ENCODE measurements around the gene WFDC12.
A peak's percentile ranks its signal among the peaks of the same experiment; 100 is the strongest.
"Not testable (repeated sequence)": the region's sequence is repeated elsewhere in the genome, so short reads cannot be mapped to it uniquely, and the experiment has no call there.

The WFDC12 gene, protein sequence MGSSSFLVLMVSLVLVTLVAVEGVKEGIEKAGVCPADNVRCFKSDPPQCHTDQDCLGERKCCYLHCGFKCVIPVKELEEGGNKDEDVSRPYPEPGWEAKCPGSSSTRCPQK

DNA sequence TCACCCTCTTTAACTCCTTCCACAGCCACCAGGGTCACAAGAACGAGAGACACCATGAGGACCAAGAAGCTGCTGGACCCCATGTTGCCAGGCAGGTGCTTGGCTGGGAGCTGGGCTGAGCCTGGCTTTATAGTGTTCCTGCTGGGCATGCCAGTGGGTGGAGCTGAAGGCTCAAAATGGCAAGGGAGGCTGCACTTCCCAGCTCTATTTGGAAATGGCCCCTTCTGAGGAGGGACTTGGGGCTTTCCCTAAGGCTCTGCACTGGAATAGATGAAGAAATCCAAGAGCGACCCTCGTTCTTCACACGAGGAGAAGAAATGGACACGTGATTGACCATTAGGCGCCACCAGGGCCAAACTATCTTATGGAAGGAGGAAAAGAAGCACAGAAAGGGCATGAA lies at the start of gene WFDC12:
WFDC12 (minus strand) TSS at position 101 of the 400 bp plus-strand sequence; CDS start at position 83, 18 bp downstream.
- DNase-seq, result no peak

DNA sequence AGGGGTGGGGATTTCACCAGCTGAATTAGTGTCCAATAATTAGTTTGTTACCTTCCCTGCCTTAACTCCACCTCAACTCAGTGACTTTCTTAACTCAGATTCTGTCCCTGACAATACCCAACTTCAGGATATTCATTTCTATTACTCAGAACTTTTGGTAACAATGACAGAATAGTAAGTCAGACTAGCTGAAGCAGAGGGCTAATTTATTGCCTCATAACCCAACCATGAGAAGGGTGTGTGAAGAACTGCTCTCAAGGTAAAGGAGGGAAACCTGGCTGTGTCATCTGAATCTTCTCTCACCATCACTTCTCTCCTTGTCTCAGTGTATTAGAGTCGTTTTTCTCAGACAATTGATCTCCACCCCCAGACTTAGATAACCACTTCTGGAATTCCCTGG lies 49.3 kb upstream of the WFDC12 start:
- no peak for DNase-seq

DNA sequence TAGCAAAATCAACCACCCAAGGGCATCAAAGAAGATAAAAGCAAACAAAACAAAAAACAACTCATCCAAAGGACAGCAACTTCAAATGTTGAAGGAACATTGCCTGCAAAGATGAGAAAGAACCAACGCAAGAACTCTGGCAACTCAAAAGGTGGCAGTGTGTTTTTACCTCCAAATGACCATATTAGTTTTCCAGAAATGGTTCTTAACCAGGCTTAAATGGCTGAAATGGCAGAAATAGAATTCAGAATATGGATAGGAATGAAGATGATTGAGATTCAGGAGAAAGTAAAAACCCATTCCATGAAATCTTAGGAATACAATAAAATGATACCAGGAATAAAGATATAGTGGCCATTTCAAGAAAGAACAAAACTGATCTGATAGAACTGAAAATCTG lies 40.6 kb upstream of the WFDC12 start:
- DNase-seq, result no peak

DNA sequence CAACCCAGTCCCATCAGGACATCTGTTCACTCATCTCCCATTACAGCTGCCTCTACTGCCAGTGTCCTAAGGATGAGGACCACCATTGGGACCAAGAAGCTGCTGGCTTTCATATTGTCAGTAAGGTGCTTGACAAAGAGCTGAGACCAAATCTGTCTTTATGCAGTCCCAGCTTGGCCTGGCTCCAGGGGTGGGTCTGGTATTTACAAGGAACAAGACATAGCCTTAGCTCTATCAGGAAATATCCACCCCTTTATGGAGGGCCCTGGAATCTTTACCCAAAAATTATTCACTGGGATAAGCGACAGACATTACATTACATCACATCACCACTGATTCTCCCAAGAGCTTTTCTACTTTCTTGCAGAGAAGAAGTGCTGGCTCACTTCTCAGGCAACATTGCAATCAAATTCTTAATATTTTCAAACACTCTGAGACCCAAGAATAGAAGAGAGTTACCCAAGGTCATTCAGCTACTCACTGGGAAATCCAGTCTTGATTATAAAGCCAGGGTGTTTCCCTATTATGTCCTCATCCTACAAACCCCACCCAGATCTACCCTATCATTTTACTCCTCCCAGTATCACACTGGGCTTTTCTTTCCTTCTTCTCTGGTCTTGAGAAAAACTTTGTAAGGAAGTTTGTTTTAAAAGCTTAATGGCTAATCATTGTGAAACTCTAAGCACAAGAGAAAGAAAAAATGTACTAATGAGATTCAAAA lies 39.0 kb upstream of the WFDC12 start:
- no peak for DNase-seq

DNA sequence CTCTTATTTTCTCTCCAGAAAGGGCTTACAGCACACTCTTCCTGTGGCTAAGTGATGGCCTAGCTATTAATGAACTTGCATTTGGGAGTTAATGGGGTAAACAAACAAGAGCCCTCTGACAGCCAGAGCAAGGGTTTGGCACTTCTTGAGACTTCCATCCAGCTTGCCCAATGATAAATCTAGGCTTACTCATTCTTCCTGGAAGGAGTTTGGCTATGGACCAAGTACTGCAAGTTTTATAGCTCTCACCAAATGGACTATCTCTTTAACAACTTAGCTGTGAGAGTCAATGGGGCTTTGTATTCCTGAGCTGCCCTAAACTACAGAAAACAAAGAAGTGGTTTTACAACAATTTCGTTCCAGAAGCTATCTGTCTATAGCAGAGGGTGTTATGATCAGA lies 33.7 kb upstream of the WFDC12 start:
- DNase-seq, result no peak

DNA sequence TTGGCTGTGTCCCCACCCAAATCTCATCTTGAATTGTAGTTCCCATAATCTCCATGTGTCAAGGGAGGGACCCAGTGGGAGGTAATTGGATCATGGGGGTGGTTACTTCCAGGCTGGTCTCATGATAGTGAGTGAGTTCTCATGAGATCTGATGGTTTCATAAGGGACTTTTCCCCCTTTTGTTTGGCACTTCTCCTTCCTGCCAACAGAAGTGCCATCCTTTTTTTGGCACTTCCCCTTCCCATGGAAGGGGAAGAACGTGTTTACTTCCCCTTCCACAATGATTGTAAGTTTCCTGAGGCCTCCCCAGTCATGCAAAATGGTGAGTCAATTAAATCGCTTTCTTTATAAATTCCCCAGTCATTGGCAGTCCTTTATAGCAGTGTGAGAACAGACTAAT lies 32.4 kb upstream of the WFDC12 start:
- no peak for DNase-seq

DNA sequence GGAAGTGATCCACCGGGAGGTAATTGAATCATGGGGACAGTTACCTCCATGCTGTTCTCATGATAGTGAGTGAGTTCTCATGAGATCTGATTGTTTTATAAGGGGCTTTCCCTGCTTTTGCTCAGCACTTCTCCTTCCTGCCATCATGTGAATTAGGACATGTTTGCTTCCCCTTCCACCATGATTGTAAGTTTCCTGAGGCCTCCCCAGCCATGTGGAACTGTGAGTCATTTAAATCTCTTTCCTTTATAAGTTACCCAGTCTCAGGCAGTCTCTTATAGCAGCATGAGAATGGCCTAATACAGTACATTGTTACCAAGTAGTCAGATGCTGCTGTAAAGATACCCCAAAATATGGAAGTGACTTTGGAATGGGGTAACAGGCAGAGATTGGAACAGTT lies 30.5 kb upstream of the WFDC12 start:
- DNase-seq, result not testable (repeated sequence)

DNA sequence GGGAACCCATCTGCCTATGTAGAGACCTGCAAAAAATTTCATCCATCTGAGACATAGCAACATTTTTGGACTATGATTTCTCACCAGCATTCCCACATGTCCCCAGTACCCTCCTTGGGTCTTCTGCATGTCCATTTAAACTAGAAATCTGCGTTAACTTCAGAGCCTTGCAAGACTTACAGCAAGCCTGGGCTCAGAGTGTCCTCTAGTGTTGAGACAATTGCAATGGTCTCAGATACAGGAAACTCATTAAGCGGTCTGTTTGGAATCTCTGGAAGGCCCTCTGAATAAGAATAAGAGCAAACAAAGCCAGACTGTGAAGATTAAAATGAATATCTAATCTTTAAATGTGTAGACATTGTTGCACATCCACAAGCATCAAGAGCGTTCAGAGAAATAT lies 29.9 kb upstream of the WFDC12 start:
- DNase-seq, result no peak

DNA sequence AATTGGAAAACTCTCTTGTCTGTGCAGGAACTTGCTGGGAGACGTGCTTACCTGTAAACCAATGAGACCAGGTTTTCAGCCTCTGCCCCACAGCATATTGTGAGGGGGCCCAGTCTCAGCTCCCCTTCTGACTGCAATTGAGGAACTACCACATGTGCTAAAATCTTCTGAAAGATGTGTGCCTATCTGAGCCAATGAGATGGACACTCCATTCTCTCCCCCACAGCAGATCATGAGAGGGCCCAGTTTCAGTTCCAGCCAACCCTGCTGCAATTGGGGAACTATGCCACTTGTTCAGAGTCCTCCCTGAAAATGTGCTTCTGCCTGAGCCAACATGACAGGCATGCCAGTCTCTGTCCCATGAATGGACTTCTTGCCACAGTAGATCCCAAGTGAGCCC lies 29.5 kb upstream of the WFDC12 start:
- DNase-seq, result no peak

DNA sequence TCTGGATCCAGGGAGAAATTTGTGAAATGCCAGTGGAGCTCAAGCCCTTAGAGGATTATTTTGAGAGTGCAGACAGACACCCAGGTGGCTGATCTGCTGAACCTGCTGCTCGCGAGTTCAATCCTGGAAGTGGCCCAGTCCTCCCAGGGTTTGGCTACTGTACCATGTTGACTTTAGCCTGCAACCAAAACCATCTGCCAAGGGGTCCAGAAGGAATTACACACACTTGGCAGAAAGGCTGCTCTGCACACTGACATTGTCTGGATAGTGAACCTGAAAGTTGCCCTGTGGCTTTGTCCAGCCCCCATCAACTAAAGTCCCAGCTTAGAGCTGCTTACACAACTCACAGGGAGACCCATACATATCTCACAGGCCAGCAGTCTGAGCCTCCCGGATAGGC lies 28.9 kb upstream of the WFDC12 start:
- DNase-seq, result no peak

DNA sequence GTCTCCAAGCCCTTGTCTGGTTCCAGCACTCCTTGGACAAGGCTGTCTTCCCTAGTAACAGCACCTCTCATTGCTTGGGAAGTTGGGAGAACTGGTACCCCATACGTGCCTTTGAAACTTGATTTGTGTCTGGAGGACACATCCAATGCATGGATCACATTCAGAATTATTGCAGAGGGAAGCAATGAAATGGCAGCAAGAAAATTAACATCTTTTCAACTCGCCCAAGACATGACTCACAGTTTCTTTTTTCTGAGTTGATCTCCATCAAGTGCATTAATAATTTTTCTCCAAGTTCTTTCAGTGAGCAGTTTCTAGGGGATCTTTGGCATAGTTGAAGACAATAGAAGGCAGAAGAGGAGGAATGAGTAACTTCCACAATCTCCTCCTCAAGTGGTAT lies 28.1 kb upstream of the WFDC12 start:
- DNase-seq, result no peak

DNA sequence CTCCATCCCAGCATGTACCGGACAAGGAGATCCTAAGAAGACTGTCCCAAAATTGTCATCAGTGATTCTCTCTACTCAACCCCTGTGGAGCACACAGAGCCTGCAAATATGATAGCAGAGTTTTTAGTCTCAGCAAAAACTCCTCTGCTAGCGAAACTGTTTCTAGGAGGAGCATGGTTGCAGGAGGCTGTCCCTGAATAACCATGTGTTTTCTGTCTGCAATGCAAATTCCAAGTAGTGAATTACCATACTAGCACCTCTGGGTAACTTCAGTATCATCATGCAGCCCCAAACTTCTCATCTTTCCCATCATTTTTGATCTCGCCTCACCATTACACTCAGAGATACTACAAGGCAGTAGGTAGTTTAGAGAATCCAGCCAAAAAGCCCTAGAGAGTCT lies 24.8 kb upstream of the WFDC12 start:
- no peak for DNase-seq

DNA sequence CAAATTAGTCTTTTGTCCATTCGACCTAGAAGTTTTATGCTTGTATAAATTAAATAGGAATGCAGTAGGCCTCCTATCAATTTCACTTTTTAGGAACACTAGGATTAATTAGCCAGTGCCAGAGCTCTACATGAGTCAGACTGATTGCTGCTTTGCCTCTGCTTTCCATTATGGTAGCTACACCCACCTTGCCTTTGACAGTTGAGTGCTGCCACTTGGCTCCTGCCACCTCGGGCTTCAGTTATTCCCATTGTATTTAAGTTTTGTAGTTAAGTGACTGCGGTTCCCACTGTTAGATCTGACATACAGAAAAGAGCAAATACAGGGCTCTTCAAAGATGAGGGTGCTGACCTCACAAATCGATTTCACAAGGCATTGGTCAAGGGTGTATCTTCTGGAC lies 16.6 kb upstream of the WFDC12 start:
- no peak for DNase-seq

DNA sequence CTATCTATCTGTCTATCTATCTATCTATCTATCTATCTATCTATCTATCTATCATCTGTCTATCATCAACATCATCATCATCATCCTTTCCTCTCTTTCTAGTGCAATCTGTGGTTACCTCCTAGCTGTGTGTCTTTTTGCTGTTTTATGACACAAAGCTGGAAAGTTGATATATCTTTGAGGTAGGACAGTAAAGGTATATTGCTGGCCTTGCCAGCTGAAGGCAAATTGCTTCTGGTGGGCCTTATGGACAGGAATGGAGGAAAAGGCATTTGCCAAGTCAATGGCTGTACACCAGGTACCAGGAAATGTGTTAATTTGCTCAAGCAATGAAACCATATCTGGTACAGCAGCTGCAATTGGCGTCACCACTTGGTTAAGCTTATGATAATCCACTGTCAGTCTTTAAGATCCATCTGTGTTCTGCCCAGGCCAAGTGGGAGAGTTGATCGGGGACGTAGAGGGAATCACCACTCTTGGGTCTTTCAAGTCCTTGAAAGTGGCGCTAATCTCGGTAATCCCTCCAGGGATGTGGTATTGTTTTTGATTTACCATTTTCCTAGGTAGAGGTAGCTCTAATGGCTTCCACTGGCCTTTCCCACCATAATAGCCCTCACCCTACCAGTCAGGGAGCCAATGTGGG lies 15.6 kb upstream of the WFDC12 start:
- not testable (repeated sequence) for DNase-seq

DNA sequence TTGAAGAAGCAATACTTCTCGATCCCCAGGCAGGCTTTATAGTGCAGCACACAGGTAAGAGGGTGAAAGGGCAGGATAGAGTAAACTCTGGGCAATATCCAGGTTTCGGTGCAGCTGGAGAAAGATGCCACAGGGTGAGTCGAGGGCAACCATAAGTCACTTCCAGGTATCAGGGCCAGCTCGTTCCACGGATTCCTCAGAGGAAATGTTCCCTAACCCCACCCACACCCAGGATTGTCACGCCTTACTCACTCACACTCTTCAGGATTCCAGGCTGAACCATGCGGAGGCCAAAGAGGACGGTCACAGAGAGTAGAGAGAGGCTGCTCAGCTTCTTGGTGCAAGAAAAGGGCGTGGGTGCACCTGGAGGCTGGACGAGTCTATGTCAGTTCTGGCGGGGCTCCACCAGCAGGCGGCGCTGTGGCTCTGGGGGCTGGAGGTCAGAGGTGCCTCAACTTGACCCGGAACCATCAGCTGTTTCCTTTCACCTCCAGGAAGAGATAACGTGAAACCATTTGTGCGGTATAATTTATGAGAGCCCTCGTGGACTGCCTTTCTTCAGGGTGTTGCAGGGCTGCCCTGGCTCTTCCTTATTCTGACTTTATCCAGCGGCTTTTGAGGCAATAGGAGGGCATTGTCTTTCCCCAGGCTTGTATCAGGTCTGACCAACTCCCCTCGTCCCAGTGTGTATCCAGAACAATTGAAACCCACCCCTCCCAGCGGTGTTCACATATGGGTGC lies 14.5 kb upstream of the WFDC12 start:
- DNase-seq, result peak; percentile 86

DNA sequence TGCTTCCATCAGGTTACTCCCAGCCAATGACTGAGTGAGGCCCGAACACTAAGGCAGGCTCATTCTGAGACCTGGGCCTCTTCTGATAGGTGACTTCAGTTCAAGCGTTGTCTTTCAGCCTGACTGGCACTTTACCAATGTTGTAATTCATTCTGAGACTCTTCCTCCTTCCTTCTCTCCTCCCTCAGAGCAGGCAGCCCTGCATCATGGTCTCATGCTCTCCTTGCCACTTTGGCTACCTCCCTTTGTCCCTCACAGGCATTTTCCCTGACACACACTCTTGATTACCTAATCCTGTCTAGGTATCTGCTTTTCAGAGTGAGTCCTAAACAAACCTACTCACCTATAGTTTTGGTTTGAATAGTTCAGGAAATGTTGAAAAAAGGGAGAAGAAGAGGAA lies 12.6 kb upstream of the WFDC12 start:
- DNase-seq, result no peak

DNA sequence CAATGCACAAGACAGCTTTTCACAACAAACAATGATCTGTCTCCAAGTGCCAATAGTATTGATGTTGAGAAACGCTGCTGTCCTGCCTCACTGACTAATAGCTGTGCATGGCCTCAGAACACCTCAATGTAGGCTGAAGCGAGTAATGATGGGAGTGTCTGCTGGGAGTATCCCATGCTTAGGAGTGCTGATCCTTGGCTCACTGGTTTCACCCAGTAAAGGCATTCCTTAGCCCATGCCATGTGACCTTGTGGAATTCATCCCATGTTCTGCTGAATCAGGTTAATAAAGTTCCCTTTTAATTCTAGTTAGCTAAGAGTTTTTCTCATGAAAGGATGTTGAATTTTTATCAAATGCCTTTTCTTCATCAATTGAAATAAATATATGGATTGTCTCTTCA lies 3.8 kb upstream of the WFDC12 start:
- DNase-seq, result no peak

DNA sequence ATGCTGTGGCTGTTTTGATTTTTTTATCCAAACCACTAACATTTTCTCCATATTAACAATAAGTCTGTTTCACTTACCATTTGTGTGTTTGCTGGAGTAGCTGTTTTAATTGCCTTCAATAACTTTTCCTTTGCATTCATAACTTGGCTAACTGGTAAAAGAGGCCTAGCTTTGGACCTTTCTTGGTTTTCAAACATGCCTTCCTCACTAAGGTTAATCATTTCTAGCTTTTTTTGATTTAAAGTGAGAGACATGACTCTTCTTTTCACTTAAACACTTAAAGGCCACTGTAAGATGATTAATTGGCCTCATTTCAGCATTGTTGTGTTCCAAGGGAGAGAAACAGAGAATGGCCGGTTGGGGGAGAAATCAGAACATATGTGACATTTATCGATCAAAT lies 2.9 kb downstream of the WFDC12 start:
- DNase-seq, result no peak

DNA sequence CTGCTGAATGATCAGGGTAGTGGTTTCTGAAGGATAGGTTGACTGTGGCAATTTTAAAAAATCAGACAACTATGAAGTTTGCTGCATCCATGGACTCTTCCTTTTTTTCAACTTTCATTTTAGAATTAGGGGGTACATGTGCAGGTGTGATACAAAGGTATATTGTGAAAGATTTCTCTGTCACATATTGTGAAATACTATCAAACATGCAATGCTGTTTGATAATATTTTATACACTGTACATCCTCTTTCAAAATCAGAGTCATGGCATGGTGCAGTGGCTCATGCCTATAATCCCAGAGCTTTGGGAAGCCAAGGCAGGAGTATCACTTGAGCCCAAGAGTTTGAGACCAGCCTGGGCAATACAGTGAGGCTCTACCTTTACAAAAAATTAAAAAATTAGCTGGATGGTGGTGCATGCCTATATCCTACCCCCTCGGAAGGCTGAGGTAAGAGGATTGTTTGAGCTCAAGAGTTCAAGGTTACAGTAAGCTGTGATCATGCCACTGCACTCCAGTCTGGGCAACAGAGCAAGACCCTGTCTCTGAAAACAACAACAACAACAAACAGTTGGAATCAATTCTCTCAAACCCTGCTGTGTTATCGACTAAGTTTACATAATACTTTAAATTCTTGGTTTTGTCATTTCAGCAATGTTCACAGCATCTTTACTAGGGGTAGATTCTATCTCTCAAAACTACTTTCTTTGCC lies 4.6 kb downstream of the WFDC12 start:
- no peak for DNase-seq

DNA sequence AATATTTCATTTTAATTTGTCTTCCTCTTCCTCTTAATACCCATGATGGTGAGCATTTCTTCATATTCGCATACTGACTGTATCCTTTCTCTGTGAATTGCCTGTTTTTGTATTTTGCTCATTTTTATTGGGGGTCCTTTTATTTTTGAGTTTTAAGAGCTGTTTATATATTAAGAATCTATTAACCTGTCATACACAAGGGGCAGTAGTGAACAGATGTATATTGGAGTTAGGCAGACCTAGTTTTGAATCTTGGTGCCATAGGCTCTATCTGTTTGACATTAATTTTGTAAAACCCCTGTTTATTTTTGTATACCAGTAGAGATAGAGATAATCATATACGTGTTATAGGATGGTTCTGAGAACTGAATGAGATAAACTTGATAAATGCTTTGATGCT lies 6.2 kb downstream of the WFDC12 start:
- no peak for DNase-seq

DNA sequence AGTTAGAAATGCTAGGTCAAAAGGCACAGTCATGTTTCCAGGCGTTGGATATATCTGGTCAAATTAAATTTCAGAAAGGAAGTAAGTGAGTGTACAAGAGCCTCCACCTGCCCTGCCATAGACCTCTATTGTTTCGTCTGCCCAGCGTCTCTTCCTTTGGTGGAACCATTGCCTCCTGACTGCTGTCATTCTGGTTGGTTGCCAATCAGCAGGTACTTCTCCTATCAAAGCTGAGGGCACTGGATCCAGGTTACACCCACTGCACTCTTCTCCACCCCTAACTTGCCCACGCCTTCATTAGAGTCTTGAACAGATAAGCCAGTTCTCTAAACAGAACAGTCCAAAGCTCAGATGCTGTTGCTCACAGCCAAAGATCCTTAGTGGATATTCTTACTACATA lies 6.7 kb downstream of the WFDC12 start:
- DNase-seq, result no peak

DNA sequence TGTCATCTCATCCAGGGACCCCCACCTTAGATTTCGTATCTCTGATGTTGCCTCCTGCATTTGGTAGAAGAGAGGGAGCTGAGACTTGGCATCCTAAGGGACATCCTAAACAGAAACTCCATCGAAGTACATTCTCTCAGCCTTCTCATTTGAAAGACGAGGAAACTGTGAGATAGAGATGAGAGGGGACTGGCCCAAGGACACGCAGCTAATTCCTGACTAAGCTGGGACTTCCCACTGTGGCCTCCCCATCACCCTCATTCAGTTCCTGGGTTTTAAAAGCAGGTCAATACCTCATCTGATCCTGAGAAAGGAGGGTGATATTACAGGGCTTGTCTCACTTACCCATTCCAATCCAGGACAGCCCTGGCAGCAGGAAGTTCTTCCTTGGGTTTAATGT lies 8.4 kb downstream of the WFDC12 start:
- no peak for DNase-seq

DNA sequence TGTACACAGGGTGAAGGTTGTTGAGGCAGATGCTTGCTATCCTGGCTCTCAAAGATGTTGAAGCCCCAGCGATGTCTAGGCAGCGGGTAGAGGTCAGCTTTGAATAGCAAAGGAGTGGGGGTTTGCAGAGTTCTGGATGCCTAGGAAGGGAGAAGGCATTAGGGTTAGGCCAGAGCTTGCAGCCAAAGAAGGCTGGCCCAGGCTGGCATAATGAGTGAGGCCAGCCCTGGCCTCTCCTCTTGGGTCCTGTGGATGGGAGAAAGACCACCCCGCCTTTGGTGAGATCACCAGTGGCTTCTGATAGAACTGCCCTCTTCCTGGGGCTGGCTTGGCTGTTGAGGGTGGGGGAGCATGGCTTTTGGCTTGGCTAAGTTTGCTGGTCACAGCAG lies 8.9 kb downstream of the WFDC12 start:
- no peak for DNase-seq
